Coronary artery (tissue), 2 donors: ENCODE data around the gene RGS11.

Source experiments
- DNase-seq: peaks from one replicate; pipeline ENCODE4 v3.0.0-alpha.2; 2017; ENCODE audit warnings: low spot score
- H3K27ac ChIP-seq, 2 donors: fragments of 200-600 bp; sonication (generic); one replicate each; pipeline ENCODE4 v1.5.1; 2016 to 2019
- H3K4me3 ChIP-seq: fragments of 200-600 bp; sonication (generic); 2 replicates; pipeline ENCODE4 v1.5.1; 2016; ENCODE audit warnings: mild to moderate bottlenecking, moderate library complexity
- CTCF ChIP-seq: fragments of 200-600 bp; sonication (generic); IDR thresholded peaks from one replicate; pipeline ENCODE4 v1.5.1; 2019; ENCODE audit warnings: antibody characterized with exemption

RGS11 gene

GRCh38 chr16:296806-297510 lies 21.2 kb upstream of the RGS11 start:
- Histone ChIP-seq H3K4me3 (no peak overlapping the region), H3K27ac (no peak overlapping the region)
- no peak for DNase-seq
- no peak for TF ChIP-seq CTCF

- no peak for DNase-seq
- no peak for TF ChIP-seq CTCF
- H3K27ac ChIP-seq, result no peak overlapping the region
- H3K4me3 ChIP-seq, result no peak overlapping the region
Measured at GRCh38 chr16:296276-296675, 20.5 kb upstream of the RGS11 start.

- Histone ChIP-seq H3K27ac (no peak overlapping the region), H3K4me3 (no peak overlapping the region)
- TF ChIP-seq CTCF, result no peak
- DNase-seq, result no peak
Measured at GRCh38 chr16:293043-293775, 17.5 kb upstream of the RGS11 start.

DNA sequence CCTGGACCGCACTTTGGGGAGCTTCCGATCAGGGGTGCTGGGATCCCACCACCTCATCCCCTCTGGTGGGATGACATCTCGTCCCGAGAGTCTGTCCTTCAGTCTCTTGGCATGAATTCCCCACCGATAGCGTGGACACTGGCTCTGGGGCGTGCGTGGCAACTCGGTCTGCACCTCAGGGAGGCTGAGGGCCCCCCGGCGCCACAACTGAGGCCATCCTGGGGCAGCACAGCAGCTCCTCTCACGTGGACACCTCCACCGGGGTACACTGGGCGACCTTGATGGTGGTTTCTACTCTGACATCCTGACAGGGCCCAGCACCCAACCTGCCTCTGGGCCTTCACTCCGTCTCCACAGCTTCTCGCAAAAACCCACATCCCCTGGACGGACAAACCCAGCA lies 15.8 kb upstream of the RGS11 start:
- H3K4me3 ChIP-seq, result no peak overlapping the region
- H3K27ac ChIP-seq, result no peak overlapping the region
- DNase-seq, result no peak
- no peak for TF ChIP-seq CTCF

DNA sequence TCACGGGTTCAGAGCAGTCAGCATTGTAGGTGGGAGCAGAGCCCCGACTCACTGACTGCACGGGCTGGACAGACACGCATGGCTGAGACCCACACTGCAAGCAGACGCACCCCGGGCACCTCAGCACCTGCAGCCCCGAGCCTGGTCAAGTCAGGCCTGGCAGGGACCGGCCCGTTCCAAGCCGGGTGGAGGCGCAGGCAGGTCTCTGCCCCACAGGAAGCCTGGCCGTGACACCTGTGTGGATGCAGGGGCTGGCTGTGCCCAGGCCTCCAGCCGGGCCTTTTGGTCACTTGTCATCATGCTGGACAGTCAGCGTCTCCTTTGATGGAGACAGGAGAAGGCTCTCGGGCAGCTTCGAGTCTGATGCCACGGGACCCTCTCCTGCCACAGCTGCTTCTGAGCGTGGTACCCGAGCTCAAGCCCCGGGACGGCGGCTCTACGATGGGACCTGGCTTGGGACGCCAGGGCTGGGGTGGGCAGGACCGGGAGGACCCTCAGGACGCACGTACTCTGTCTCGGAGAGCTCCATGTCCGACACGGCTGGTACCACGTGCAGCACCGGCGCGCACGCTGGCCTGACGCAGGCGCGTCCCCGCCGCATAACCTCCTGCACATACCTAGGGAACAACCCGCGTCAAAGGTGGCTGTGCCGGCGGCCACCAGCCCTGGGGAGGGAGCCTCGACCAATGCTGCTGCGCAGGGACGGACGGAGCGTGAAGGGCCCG lies 15.1 kb upstream of the RGS11 start:
- no peak for TF ChIP-seq CTCF
- H3K27ac ChIP-seq, result no peak overlapping the region
- DNase-seq, result no peak
- H3K4me3 ChIP-seq, result no peak overlapping the region

DNA sequence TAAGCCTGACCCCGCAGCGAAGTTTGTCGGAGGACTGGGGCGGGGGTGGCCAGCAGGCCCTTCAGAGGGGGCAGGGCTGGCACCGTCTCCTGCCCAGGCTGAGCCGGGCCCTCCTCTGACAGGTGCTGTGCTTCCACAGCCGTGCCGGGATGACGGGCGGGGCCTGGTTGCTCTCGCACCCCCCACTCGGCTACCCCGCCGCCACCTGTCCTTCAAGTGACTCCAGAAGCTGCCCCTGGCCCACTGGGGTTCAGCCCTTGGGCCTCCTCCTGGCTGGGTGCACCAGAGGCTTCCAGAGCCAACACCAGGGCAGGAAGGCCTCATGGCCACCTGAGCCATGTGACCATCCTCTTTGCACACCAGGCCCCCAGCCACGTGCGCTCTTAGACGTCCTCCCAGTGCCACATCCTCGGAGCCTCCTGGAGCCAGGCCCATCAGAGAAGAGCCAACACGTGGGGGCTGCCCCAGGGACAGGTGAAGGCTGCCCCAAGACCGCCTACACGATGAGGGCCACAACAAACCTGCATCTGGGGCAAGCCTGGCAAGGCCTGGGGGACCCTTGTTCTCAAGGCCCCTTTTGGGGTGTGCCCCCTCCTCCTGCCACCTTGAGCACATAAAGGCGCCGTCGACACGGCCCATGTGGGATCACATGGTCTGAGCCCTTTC lies 14.4 kb upstream of the RGS11 start:
- DNase-seq, result no peak
- Histone ChIP-seq H3K27ac (no peak overlapping the region), H3K4me3 (no peak overlapping the region)
- TF ChIP-seq CTCF, result no peak
